PC-3 (cell line): ENCODE measurements around the gene PPP1R3E. TPM values are rescaled to one million over a fixed set of nuclear protein-coding genes. Genes with fewer than 3 reads are reported as not detected.

Experiments used
- ATAC-seq: fragments of 200-7000 bp; cut with Tn5 transposase; 2 replicates; pipeline ENCODE4 v1.9.1; 2020; ENCODE audit warnings: mild to moderate bottlenecking, moderate library complexity
- BruUV-seq: library from RNA; stranded (reverse); fragments of 400-500 nt; replicated peaks from 2 replicates; lab custom pipeline; 2021; lab: Mats Ljungman, UMichigan
- CTCF ChIA-PET: fragments of 300-600 bp; sonication (Branson Sonifier 250); formaldehyde crosslinking; loops from one replicate; lab custom pipeline; 2022; ENCODE audit warnings: antibody characterized with exemption; lab: Charles Lee
- POLR2A ChIA-PET: fragments of 300-600 bp; sonication (Branson Sonifier 250); formaldehyde crosslinking; loops from one replicate; lab custom pipeline; 2022; ENCODE audit warnings: antibody characterized with exemption; ENCODE audit not compliant: unreplicated experiment; lab: Charles Lee
- DNase-seq: peaks from one replicate; pipeline ENCODE4 v3.0.0-alpha.2; 2015
- H2AFZ ChIP-seq: fragments of 300-600 bp; sonication (generic); 2 replicates; pipeline ENCODE4 v1.6.0; 2016; ENCODE audit warnings: antibody characterized with exemption, low read length
- H3F3A ChIP-seq: fragments of 300-600 bp; sonication (generic); one replicate; pipeline ENCODE4 v1.6.0; 2017; ENCODE audit warnings: antibody characterized with exemption, low read length, control low read depth, mild to moderate bottlenecking; ENCODE audit not compliant: unreplicated experiment
- H3K27ac ChIP-seq: fragments of 300-600 bp; sonication (generic); 2 replicates; pipeline ENCODE4 v1.5.1; 2016; ENCODE audit warnings: mild to moderate bottlenecking, low read length
- H3K27me3 ChIP-seq: fragments of 300-600 bp; sonication (generic); 2 replicates; pipeline ENCODE4 v1.6.1; 2016; ENCODE audit warnings: low read length, mixed read lengths
- H3K36me3 ChIP-seq: fragments of 300-600 bp; sonication (generic); 2 replicates; pipeline ENCODE4 v1.6.1; 2016; ENCODE audit warnings: low read depth, mixed run types, low read length, mixed read lengths
- H3K4me1 ChIP-seq: fragments of 300-600 bp; sonication (generic); 2 replicates; pipeline ENCODE4 v1.5.1; 2016; ENCODE audit warnings: low read length; ENCODE audit not compliant: insufficient read depth
- H3K4me2 ChIP-seq: fragments of 300-600 bp; sonication (generic); 2 replicates; pipeline ENCODE4 v1.6.0; 2016; ENCODE audit warnings: low read length
- H3K4me3 ChIP-seq: fragments of 300-600 bp; sonication (generic); 2 replicates; pipeline ENCODE4 v1.5.1; 2016; ENCODE audit warnings: mild to moderate bottlenecking, low read length, mixed read lengths
- H3K79me2 ChIP-seq: fragments of 300-600 bp; sonication (generic); 2 replicates; pipeline ENCODE4 v1.6.1; 2017; ENCODE audit warnings: low read length, mixed read lengths
- H3K9ac ChIP-seq: fragments of 300-600 bp; sonication (generic); 2 replicates; pipeline ENCODE4 v1.6.0; 2016; ENCODE audit warnings: mild to moderate bottlenecking, low read length
- H3K9me2 ChIP-seq: fragments of 300-600 bp; sonication (generic); replicated peaks from 2 replicates; pipeline ENCODE4 v1.6.1; 2016; ENCODE audit warnings: mixed run types, low read length, mixed read lengths
- H3K9me3 ChIP-seq: fragments of 300-600 bp; sonication (generic); 2 replicates; pipeline ENCODE4 v1.6.1; 2016; ENCODE audit warnings: low read length, mixed read lengths
- H4K20me1 ChIP-seq: fragments of 300-600 bp; sonication (generic); 2 replicates; pipeline ENCODE4 v1.6.1; 2016; ENCODE audit warnings: low read length, mixed read lengths
- CTCF ChIP-seq: fragments of 300-600 bp; sonication (generic); conservative IDR thresholded peaks from 2 replicates; pipeline ENCODE4 v1.5.1; 2017; ENCODE audit warnings: antibody characterized with exemption, low read depth, mild to moderate bottlenecking, low read length
- EZH2 ChIP-seq: fragments of 300-600 bp; sonication (generic); IDR thresholded peaks from one replicate; pipeline ENCODE4 v1.6.1; 2017; ENCODE audit warnings: antibody characterized with exemption, mild to moderate bottlenecking, low read length; ENCODE audit not compliant: unreplicated experiment
- EZH2phosphoT487 ChIP-seq: fragments of 300-600 bp; sonication (generic); IDR thresholded peaks from 2 replicates; pipeline ENCODE4 v1.6.1; 2018; ENCODE audit warnings: mild to moderate bottlenecking, antibody characterized with exemption, low read length, borderline replicate concordance
- intact Hi-C: fragments of 100-400 bp; cut with micrococcal nuclease; formaldehyde crosslinking; loops from 2 replicates; pipeline ENCODE4 v1.9.0; 2023
- total RNA-seq: library from RNA; depleted of rRNA; stranded (reverse); fragments of >200 nt; gene quantifications from 2 replicates; pipeline ENCODE4 v1.2.3, GENCODE V29; 2014

PPP1R3E gene
- total RNA-seq, 1 experiment from 2014 or later: 3.2 TPM

GRCh38 chr14:23339506-23340268 is 37.0 kb upstream of the PPP1R3E start:
- H3K4me1 ChIP-seq: no peaks in the 10 kb centered on the region
- H3K27ac ChIP-seq: no peak overlapping the region
- no peaks in the 10 kb centered on the region for H3K27me3 ChIP-seq
- ATAC-seq (no peak), DNase-seq (no peak)
- ChIA-PET POLR2A (no interaction called here), CTCF (interaction anchor here (0.7 kb wide), 1 partner anchor 34 kb away, joined by 3 read pairs; no protein-coding TSS in a partner anchor)
- no peak overlapping the region for H3K4me3 ChIP-seq
- no peaks in the 10 kb centered on the region for H3K36me3 ChIP-seq
- no peaks in the 10 kb centered on the region for H3F3A ChIP-seq
- no peaks in the 10 kb centered on the region for H3K9me2 ChIP-seq
- no peaks in the 10 kb centered on the region for H4K20me1 ChIP-seq
- no peaks in the 10 kb centered on the region for H3K79me2 ChIP-seq
- no peak overlapping the region for H2AFZ ChIP-seq
- intact Hi-C loops: no loop called here
- TF ChIP-seq EZH2 (no peak), EZH2phosphoT487 (no peak), CTCF (no peak)
- no TSS peak for BruUV-seq
- H3K9me3 ChIP-seq: peaks cover 22% of the 10 kb centered on the region; the same call in 1 of the 2 replicates
- H3K4me2 ChIP-seq: no peak overlapping the region
- no peak overlapping the region for H3K9ac ChIP-seq

GRCh38 chr14:23335623-23336022 is 33.0 kb upstream of the PPP1R3E start:
- TF ChIP-seq EZH2 (no peak), EZH2phosphoT487 (no peak), CTCF (no peak)
- ChIA-PET POLR2A (interaction anchor here (0.5 kb wide), 1 partner anchor 32 kb away, joined by 3 read pairs; no protein-coding TSS in a partner anchor), CTCF (no interaction called here)
- H2AFZ ChIP-seq: no peak overlapping the region
- DNase-seq (no peak), ATAC-seq (no peak)
- no peak overlapping the region for H3K27ac ChIP-seq
- H3F3A ChIP-seq: no peaks in the 10 kb centered on the region
- H3K4me1 ChIP-seq: no peaks in the 10 kb centered on the region
- no peaks in the 10 kb centered on the region for H3K9me2 ChIP-seq
- no peak overlapping the region for H3K4me3 ChIP-seq
- H3K27me3 ChIP-seq: no peaks in the 10 kb centered on the region; the same call in 1 of the 2 replicates
- no TSS peak for BruUV-seq
- H3K9me3 ChIP-seq: peaks cover 19% of the 10 kb centered on the region; the same call in 1 of the 2 replicates
- no peaks in the 10 kb centered on the region for H3K79me2 ChIP-seq
- H3K4me2 ChIP-seq: no peak overlapping the region
- no peak overlapping the region for H3K9ac ChIP-seq
- no peaks in the 10 kb centered on the region for H4K20me1 ChIP-seq
- intact Hi-C loops: no loop called here
- H3K36me3 ChIP-seq: no peaks in the 10 kb centered on the region
